Esophagus muscularis mucosa (tissue), 3 donors: ENCODE results near the gene SIGLEC1.

Experiments
- CTCF ChIP-seq, 3 experiments: fragments of 200-600 bp in 2 of 3; fragments of 450-650 bp in 1 of 3; sonication (generic) in 2 of 3; IDR thresholded peaks; one replicate each; pipeline ENCODE4 v1.5.1; 2017 to 2019; ENCODE audit warnings: antibody characterized with exemption in 3 of 3, mild to moderate bottlenecking in 2 of 3, moderate library complexity in 1 of 3
- POLR2A ChIP-seq: fragments of 450-650 bp; IDR thresholded peaks from one replicate; pipeline ENCODE4 v1.6.1; 2017; ENCODE audit warnings: antibody characterized with exemption, moderate library complexity, mild to moderate bottlenecking, low read depth
- POLR2AphosphoS5 ChIP-seq, 2 donors: sonication (generic); formaldehyde crosslinking; IDR thresholded peaks; one replicate each; pipeline ENCODE4 v1.6.1; 2017; ENCODE audit warnings: antibody characterized with exemption in 2 of 2

- TF ChIP-seq POLR2AphosphoS5 (IDR thresholded peaks at IDR 0.05): no peak
- TF ChIP-seq CTCF (IDR thresholded peaks at IDR 0.05): no peak
- TF ChIP-seq POLR2A: no peak
Observed at GRCh38 chr20:3704087-3704486, 8.3 kb downstream of the SIGLEC1 start.
